SK-N-SH treated with all-trans-retinoic acid at 6 μM for 48 hours (cell line): ENCODE measurements around the gene HS1BP3.

Source experiments
- ATAC-seq: fragments of 200-7000 bp; cut with Tn5 transposase; 3 replicates; pipeline ENCODE4 v1.9.1; 2020; ENCODE audit warnings: mild to moderate bottlenecking, moderate library complexity
- ARNTL ChIP-seq: fragments of 450-650 bp; formaldehyde crosslinking; IDR thresholded peaks from 2 replicates; pipeline ENCODE4 v1.5.0; 2020; ENCODE audit warnings: low read depth, mild to moderate bottlenecking, moderate library complexity, borderline replicate concordance
- BACH2 ChIP-seq: fragments of 250-450 bp; sonication (Bioruptor Pico); IDR thresholded peaks from 2 replicates; pipeline ENCODE4 v1.9.0; 2021; ENCODE audit warnings: mild to moderate bottlenecking, borderline replicate concordance
- CSDC2 ChIP-seq: fragments of 250-450 bp; sonication (Bioruptor Pico); IDR thresholded peaks from 2 replicates; pipeline ENCODE4 v1.5.0; 2020; ENCODE audit warnings: mild to moderate bottlenecking, moderate library complexity
- ESRRG ChIP-seq: fragments of 250-450 bp; sonication (Bioruptor Pico); IDR thresholded peaks from 2 replicates; pipeline ENCODE4 v1.6.1; 2021; ENCODE audit warnings: mild to moderate bottlenecking
- GLIS3 ChIP-seq: fragments of 250-450 bp; sonication (Bioruptor Pico); IDR thresholded peaks from 2 replicates; pipeline ENCODE4 v1.5.0; 2020; ENCODE audit warnings: mild to moderate bottlenecking, moderate library complexity
- ISL1 ChIP-seq: fragments of 250-450 bp; sonication (Bioruptor Pico); IDR thresholded peaks from 2 replicates; pipeline ENCODE4 v2.1.2; 2022; ENCODE audit warnings: mild to moderate bottlenecking, moderate library complexity
- POU6F1 ChIP-seq: fragments of 250-450 bp; sonication (Bioruptor Pico); IDR thresholded peaks from 2 replicates; pipeline ENCODE4 v1.8.0; 2021; ENCODE audit warnings: low read depth, mild to moderate bottlenecking, moderate library complexity, borderline replicate concordance
- PPARA ChIP-seq: fragments of 250-450 bp; sonication (Bioruptor Pico); IDR thresholded peaks from 2 replicates; pipeline ENCODE4 v1.5.0; 2020; ENCODE audit warnings: mild to moderate bottlenecking, borderline replicate concordance
- RARB ChIP-seq: fragments of 250-450 bp; sonication (Bioruptor Pico); IDR thresholded peaks from 2 replicates; pipeline ENCODE4 v1.8.0; 2021; ENCODE audit warnings: mild to moderate bottlenecking, moderate library complexity
- SNAI2 ChIP-seq: fragments of 250-450 bp; sonication (Bioruptor Pico); IDR thresholded peaks from 2 replicates; pipeline ENCODE4 v1.5.0; 2020; ENCODE audit warnings: mild to moderate bottlenecking, moderate library complexity
- TCF4 ChIP-seq: fragments of 250-450 bp; sonication (Bioruptor Pico); IDR thresholded peaks from 2 replicates; pipeline ENCODE4 v1.8.0; 2021; ENCODE audit warnings: mild to moderate bottlenecking, moderate library complexity, borderline replicate concordance
- TOX ChIP-seq: fragments of 250-450 bp; sonication (Bioruptor Pico); IDR thresholded peaks from 2 replicates; pipeline ENCODE4 v1.8.0; 2021; ENCODE audit warnings: mild to moderate bottlenecking, moderate library complexity, borderline replicate concordance
- TSHZ2 ChIP-seq: fragments of 250-450 bp; sonication (Bioruptor Pico); IDR thresholded peaks from 2 replicates; pipeline ENCODE4 v1.5.0; 2020; ENCODE audit warnings: mild to moderate bottlenecking, moderate library complexity
- ZFP3 ChIP-seq: fragments of 250-450 bp; sonication (Bioruptor Pico); IDR thresholded peaks from 2 replicates; pipeline ENCODE4 v1.5.0; 2020; ENCODE audit warnings: mild to moderate bottlenecking, moderate library complexity
- ZFP30 ChIP-seq: fragments of 450-650 bp; formaldehyde crosslinking; IDR thresholded peaks from 2 replicates; pipeline ENCODE4 v1.5.0; 2022; ENCODE audit warnings: mild to moderate bottlenecking, moderate library complexity
- ZNF565 ChIP-seq: fragments of 450-650 bp; formaldehyde crosslinking; conservative IDR thresholded peaks from 2 replicates; pipeline ENCODE4 v1.5.0; 2020; ENCODE audit warnings: low read depth, mild to moderate bottlenecking, moderate library complexity
- ZNF70 ChIP-seq: fragments of 450-650 bp; formaldehyde crosslinking; IDR thresholded peaks from 2 replicates; pipeline ENCODE4 v1.5.0; 2020; ENCODE audit warnings: mild to moderate bottlenecking, moderate library complexity
- ZNF8 ChIP-seq: fragments of 450-650 bp; formaldehyde crosslinking; IDR thresholded peaks from 2 replicates; pipeline ENCODE4 v1.5.0; 2020; ENCODE audit warnings: mild to moderate bottlenecking, moderate library complexity
- TF ChIP-seq, protein P1 (sequence below): fragments of 250-450 bp; sonication (Bioruptor Pico); IDR thresholded peaks from 2 replicates; pipeline ENCODE4 v1.5.1; 2020; ENCODE audit warnings: low read depth, mild to moderate bottlenecking, moderate library complexity

The HS1BP3 gene

DNA sequence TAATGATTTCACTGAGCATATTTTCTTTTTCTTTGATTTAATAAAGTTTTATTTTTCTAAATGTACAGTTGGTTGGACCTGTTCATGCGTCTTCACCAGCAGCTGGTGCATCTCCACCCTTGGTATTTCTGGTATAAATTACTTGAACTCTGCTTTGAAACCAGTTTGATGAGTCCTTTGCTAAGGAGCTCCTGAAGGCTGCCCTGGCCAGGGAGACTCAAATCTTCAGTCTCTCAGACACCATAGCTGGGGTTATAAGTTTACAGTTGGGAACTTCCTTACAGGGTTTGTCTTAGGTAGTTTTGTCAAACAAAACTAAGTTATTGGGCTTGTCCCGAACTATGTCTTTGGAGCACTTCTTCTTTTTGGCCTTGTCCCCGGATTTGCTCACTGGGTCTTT is 44.7 kb downstream of the HS1BP3 start (continued):
- TF ChIP-seq POU6F1: no peak
- TF ChIP-seq TOX (CRISPR knock-in tag): no peak
- TF ChIP-seq BACH2 (CRISPR knock-in tag): no peak
- no peak for TF ChIP-seq ZFP3 (CRISPR knock-in tag)

DNA sequence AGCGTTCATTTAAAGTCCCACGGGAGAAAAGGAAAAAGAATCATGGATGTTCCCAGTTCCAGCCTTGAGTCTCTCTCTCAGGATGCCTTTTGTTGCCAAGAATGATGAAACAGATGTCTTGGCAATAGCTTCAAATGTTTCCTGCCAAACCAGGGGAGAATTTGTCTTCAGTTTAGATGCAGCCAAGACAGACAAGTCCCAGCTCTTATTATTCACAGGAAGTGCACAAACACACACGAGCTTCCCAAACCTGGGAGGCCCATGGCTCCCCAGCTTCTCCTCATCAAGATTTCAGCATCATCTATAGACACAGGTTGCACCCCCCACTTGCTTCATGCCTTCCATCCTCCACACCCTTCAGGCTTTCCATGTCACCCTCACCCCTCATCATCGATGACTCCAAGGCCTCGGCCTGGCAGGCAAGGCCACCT is 45.9 kb downstream of the HS1BP3 start:
- ATAC-seq: peak; percentile 85
- TF ChIP-seq ZNF8 (CRISPR knock-in tag): no peak
- TF ChIP-seq SNAI2: 0 out of 2 replicates have a peak, but pooled peaks have one; percentile 30
- peak; percentile 31; the same call in 1 of the 2 replicates for TF ChIP-seq ISL1 (CRISPR knock-in tag)
- TF ChIP-seq, all 23 proteins: peak for 2

DNA sequence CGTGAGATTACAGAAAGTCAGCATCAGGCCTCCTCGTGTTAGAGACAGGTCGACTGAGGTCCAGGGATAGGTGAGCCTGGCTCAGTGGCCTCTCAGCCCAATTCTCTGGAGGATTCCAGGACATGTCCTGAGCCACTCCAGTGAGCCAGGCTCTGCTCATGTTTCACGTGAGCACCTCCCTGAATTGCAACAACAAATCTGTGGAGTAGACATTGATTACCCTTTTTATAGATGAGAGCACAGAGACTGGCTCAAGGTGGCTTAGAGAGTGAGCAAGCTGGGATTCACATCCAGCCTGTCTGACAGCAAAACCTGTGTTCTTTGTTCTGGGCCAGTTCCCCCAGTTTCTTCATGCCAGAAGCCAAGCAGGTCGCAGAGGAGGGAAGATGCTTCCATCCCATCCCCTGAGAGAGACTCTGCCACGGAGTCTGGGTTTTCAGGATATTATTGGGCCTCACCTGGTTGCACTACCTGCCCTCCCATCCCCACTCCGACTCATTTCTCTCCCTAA is 46.4 kb downstream of the HS1BP3 start:
- no peak for TF ChIP-seq ZNF565 (CRISPR knock-in tag)
- TF ChIP-seq CSDC2: no peak
- no peak for TF ChIP-seq PPARA (CRISPR knock-in tag)
- TF ChIP-seq ZNF8 (CRISPR knock-in tag): no peak
- no peak for TF ChIP-seq TSHZ2 (CRISPR knock-in tag)
- TF ChIP-seq GLIS3 (CRISPR knock-in tag): no peak
- TF ChIP-seq, protein P1, sequence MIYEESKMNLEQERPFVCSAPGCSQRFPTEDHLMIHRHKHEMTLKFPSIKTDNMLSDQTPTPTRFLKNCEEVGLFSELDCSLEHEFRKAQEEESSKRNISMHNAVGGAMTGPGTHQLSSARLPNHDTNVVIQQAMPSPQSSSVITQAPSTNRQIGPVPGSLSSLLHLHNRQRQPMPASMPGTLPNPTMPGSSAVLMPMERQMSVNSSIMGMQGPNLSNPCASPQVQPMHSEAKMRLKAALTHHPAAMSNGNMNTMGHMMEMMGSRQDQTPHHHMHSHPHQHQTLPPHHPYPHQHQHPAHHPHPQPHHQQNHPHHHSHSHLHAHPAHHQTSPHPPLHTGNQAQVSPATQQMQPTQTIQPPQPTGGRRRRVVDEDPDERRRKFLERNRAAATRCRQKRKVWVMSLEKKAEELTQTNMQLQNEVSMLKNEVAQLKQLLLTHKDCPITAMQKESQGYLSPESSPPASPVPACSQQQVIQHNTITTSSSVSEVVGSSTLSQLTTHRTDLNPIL: no peak
- no peak for TF ChIP-seq RARB
- no peak for TF ChIP-seq ARNTL (CRISPR knock-in tag)
- TF ChIP-seq ZFP3 (CRISPR knock-in tag): no peak
- no peak for TF ChIP-seq ISL1 (CRISPR knock-in tag)
- no peak for TF ChIP-seq SNAI2
- no peak for TF ChIP-seq POU6F1
- no peak for TF ChIP-seq ZNF70 (CRISPR knock-in tag)
- no peak for TF ChIP-seq TCF4
- no peak for TF ChIP-seq ZFP30 (CRISPR knock-in tag)
- no peak for TF ChIP-seq ESRRG (CRISPR knock-in tag)
- peak; percentile 40 for ATAC-seq

DNA sequence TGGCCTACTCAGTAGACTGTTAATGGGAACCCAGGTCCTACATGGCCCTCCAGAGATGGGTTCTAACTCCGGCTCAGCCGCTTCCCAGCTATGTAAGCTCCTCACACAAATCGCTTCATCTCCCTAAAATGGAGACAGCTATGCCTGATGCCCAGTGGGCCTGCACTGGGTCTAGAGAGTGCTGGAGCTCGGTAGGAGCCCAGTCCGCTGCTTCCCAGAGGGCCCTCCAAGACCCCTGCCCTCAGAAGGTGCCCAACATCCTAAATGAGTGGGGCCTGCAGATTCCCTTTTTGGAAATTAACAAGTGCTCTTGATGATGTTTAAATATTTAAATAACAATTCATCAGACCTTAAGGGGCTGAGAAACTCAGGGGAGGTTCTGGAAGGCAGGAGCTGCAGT is 47.1 kb downstream of the HS1BP3 start:
- no peak for ATAC-seq
- TF ChIP-seq ZFP30 (CRISPR knock-in tag): no peak
- no peak for TF ChIP-seq ESRRG (CRISPR knock-in tag)
- no peak for TF ChIP-seq CSDC2
- TF ChIP-seq POU6F1: no peak
- TF ChIP-seq TSHZ2 (CRISPR knock-in tag): no peak
